Spleen (tissue), 11 donors: ENCODE results near the gene SIDT1. TPM values are rescaled to one million over a fixed set of nuclear protein-coding genes. Genes with fewer than 3 reads are reported as not detected.

Source experiments
- DNase-seq: peaks from one replicate; pipeline ENCODE4 v3.0.0-alpha.2; 2020
- H3K27ac ChIP-seq, 8 donors: fragments of 200-600 bp; sonication (generic) in 7 of 8; 1 replicate in 4 of 8; 2 replicates in 4 of 8; pipeline versions ENCODE4 v1.5.0 to v1.8.0; 2016 to 2021; ENCODE audit warnings: inconsistent platforms in 4 of 8, mild to moderate bottlenecking in 4 of 8, moderate library complexity in 1 of 8
- H3K27me3 ChIP-seq, 7 donors: fragments of 200-600 bp; sonication (generic) in 6 of 7; replicated peaks in 1 of 7; 1 replicate in 4 of 7; 2 replicates in 3 of 7; pipeline versions ENCODE4 v1.5.0 to v1.8.0; 2016 to 2021; ENCODE audit warnings: inconsistent platforms in 3 of 7, mild to moderate bottlenecking in 1 of 7
- H3K36me3 ChIP-seq, 6 donors: fragments of 200-600 bp; sonication (generic) in 5 of 6; 1 replicate in 4 of 6; 2 replicates in 2 of 6; pipeline versions ENCODE4 v1.5.0 to v1.8.0; 2016 to 2021; ENCODE audit warnings: inconsistent platforms in 2 of 6
- H3K4me1 ChIP-seq, 6 donors: fragments of 200-600 bp; sonication (generic) in 5 of 6; 1 replicate in 3 of 6; 2 replicates in 3 of 6; pipeline versions ENCODE4 v1.5.0 to v1.8.0; 2016 to 2021; ENCODE audit warnings: inconsistent platforms in 3 of 6
- H3K4me3 ChIP-seq, 8 donors: fragments of 200-600 bp; sonication (generic) in 7 of 8; 1 replicate in 4 of 8; 2 replicates in 4 of 8; pipeline versions ENCODE4 v1.5.0 to v1.8.0; 2016 to 2021; ENCODE audit warnings: inconsistent platforms in 4 of 8, mild to moderate bottlenecking in 4 of 8, moderate library complexity in 2 of 8
- H3K9me3 ChIP-seq, 8 donors: fragments of 200-600 bp; sonication (generic) in 7 of 8; 1 replicate in 4 of 8; 2 replicates in 4 of 8; pipeline versions ENCODE4 v1.5.0 to v1.8.0; 2016 to 2021; ENCODE audit warnings: inconsistent platforms in 4 of 8
- CTCF ChIP-seq, 11 experiments: fragments of 200-600 bp in 7 of 11; fragments of 450-650 bp in 4 of 11; sonication (generic) in 4 of 11; IDR thresholded peaks in 8 of 11; conservative IDR thresholded peaks in 3 of 11; 1 replicate in 7 of 11; 2 replicates in 4 of 11; pipeline versions ENCODE4 v1.4.0 to v1.8.0; 2016 to 2021; ENCODE audit warnings: antibody characterized with exemption in 11 of 11, inconsistent platforms in 4 of 11, mild to moderate bottlenecking in 1 of 11
- POLR2A ChIP-seq, 3 donors: fragments of 450-650 bp; IDR thresholded peaks; one replicate each; pipeline ENCODE4 v1.5.1; 2017; ENCODE audit warnings: antibody characterized with exemption in 3 of 3, mild to moderate bottlenecking in 1 of 3
- POLR2AphosphoS5 ChIP-seq, 3 donors: sonication (generic); formaldehyde crosslinking; IDR thresholded peaks; one replicate each; pipeline ENCODE4 v1.5.1; 2017; ENCODE audit warnings: antibody characterized with exemption in 3 of 3
- WGBS, 5 donors: extraction: QIAGEN DNeasy Blood & Tissue Kit in 3 of 5; methylation state at CpG; one replicate each; pipeline versions ENCODE4 v1.1.5 to v1.1.7; 2013 to 2018; 5-methylcytosine and 5-hydroxymethylcytosine counted together
- intact Hi-C: fragments of 100-400 bp; cut with DNase I; formaldehyde crosslinking; loops from one replicate; pipeline ENCODE4 v1.15.0; 2023; ENCODE audit warnings: low total_unique reads
- polyA plus RNA-seq, 3 donors: library from polyadenylated mRNA; stranded (reverse); fragments of 200-250 nt; gene quantifications; one replicate each; pipeline ENCODE4 v1.2.1, GENCODE V29; 2013
- total RNA-seq, 7 donors: library from RNA; depleted of rRNA in 3 of 7; stranded (reverse); fragments of >200 nt in 3 of 7; fragmentation: NEBNext Ultra II Directional in 4 of 7; extraction: Animal tissue kit (Norgen Biotek cat#: 25700) in 4 of 7; gene quantifications; one replicate each; pipeline versions ENCODE4 v1.1.0 to v1.2.1, GENCODE V29; 2016 to 2021
- donor health status: healthy with polysubstance abuse.
- donor health status: DM: no; HTN: no; CAD: no; lungs with moderate emphysema.
- donor health status: DM: no; HTN: no; CAD: no.
- donor health status: Bipolar disorder and iron deficiency.
- donor health status: healthy.
- donor health status: DM: no; HTN: no; CAD: no.
- donor health status: DM: yes; HTN: yes; CAD: no.

The SIDT1 gene
- total and polyA plus RNA-seq, 10 donors: 12.4 to 81.5 (median 40.3) TPM

- Histone ChIP-seq H3K27ac (no peak overlapping the region), H3K27me3 (no peaks in the 10 kb centered on the region), H3K36me3 (peaks cover 0 to 18% (median 0%) of the 10 kb centered on the region in 6 donors), H3K4me1 (peaks cover 0 to 44% (median 0%) of the 10 kb centered on the region in 6 donors), H3K4me3 (no peak overlapping the region), H3K9me3 (no peaks in the 10 kb centered on the region)
- intact Hi-C loops: no loop called here
- no peak for TF ChIP-seq POLR2AphosphoS5 (IDR thresholded peaks at IDR 0.05)
- TF ChIP-seq CTCF (IDR thresholded peaks at IDR 0.05 in 8 of 11, conservative IDR thresholded peaks at IDR 0.05 in 3 of 11): no peak
- TF ChIP-seq POLR2A (IDR thresholded peaks at IDR 0.05): no peak
- no peak for DNase-seq
- WGBS, 5 donors: 91 to 97% (median 96%) methylated on average over 2 of the region's 2 CpGs
Observed at GRCh38 chr3:113548501-113548900, 16.1 kb downstream of the SIDT1 start.

GRCh38 chr3:113551820-113552219 lies 19.5 kb downstream of the SIDT1 start:
- TF ChIP-seq POLR2A (IDR thresholded peaks at IDR 0.05): no peak
- TF ChIP-seq POLR2AphosphoS5 (IDR thresholded peaks at IDR 0.05): no peak
- TF ChIP-seq CTCF (IDR thresholded peaks at IDR 0.05 in 8 of 11, conservative IDR thresholded peaks at IDR 0.05 in 3 of 11): no peak
- 69 to 92% (median 85%) methylated on average over 5 of the region's 5 CpGs for WGBS, 5 donors
- H3K4me1 ChIP-seq: peaks cover 0 to 27% (median 0%) of the 10 kb centered on the region in 6 donors

GRCh38 chr3:113552851-113553250 lies 20.5 kb downstream of the SIDT1 start:
- Histone ChIP-seq H3K27ac (no peak overlapping the region), H3K9me3 (no peaks in the 10 kb centered on the region), H3K4me1 (peaks cover 0 to 27% (median 0%) of the 10 kb centered on the region in 6 donors), H3K4me3 (no peak overlapping the region), H3K27me3 (no peaks in the 10 kb centered on the region), H3K36me3 (peaks cover 0 to 13% (median 0%) of the 10 kb centered on the region in 6 donors)
- TF ChIP-seq POLR2A (IDR thresholded peaks at IDR 0.05) (no peak), CTCF (IDR thresholded peaks at IDR 0.05 in 8 of 11, conservative IDR thresholded peaks at IDR 0.05 in 3 of 11) (peak in 1 of 11 experiments; percentile 19), POLR2AphosphoS5 (IDR thresholded peaks at IDR 0.05) (no peak)
- intact Hi-C loops: no loop called here
- no peak for DNase-seq
- 41 to 59% (median 52%) methylated on average over 3 of the region's 3 CpGs for WGBS, 5 donors

More at GRCh38 chr3:113551820-113552219, 19.5 kb downstream of the SIDT1 start:
- Histone ChIP-seq H3K36me3 (peaks cover 0 to 13% (median 0%) of the 10 kb centered on the region in 6 donors), H3K27ac (no peak overlapping the region), H3K27me3 (no peaks in the 10 kb centered on the region), H3K4me3 (no peak overlapping the region), H3K9me3 (no peaks in the 10 kb centered on the region)
- intact Hi-C loops: no loop called here
- no peak for DNase-seq

- Histone ChIP-seq H3K4me3 (no peak overlapping the region), H3K27ac (no peak overlapping the region), H3K36me3 (peaks cover 0 to 13% (median 0%) of the 10 kb centered on the region in 6 donors), H3K4me1 (peaks cover 0 to 21% (median 1%) of the 10 kb centered on the region in 6 donors), H3K27me3 (no peaks in the 10 kb centered on the region), H3K9me3 (no peaks in the 10 kb centered on the region)
- TF ChIP-seq POLR2A (IDR thresholded peaks at IDR 0.05): no peak
- TF ChIP-seq POLR2AphosphoS5 (IDR thresholded peaks at IDR 0.05): no peak
- no peak for TF ChIP-seq CTCF (IDR thresholded peaks at IDR 0.05 in 8 of 11, conservative IDR thresholded peaks at IDR 0.05 in 3 of 11)
- intact Hi-C loops: no loop called here
- 92 to 100% (median 95%) methylated on average over 1 of the region's 1 CpG for WGBS, 5 donors
- DNase-seq: no peak
Observed at GRCh38 chr3:113555138-113555537, 22.8 kb downstream of the SIDT1 start.
